A549 (cell line): ENCODE measurements around the gene ITGA7. TPM values are rescaled to one million over a fixed set of nuclear protein-coding genes. Genes with fewer than 3 reads are reported as not detected.

Source experiments
- ATAC-seq, 2 experiments: fragments of 200-7000 bp in 1 of 2; fragments of >200 bp in 1 of 2; cut with Nextera tagmentation in 1 of 2; cut with Tn5 transposase in 1 of 2; 3 replicates each; pipeline versions ENCODE4 v1.8.0 to v1.9.1; 2018 to 2020; ENCODE audit warnings: mild to moderate bottlenecking in 1 of 2, moderate library complexity in 1 of 2
- CTCF ChIA-PET: fragments of 300-600 bp; sonication (Branson Sonifier 250); formaldehyde crosslinking; extraction: SDS; loops from one replicate; lab custom pipeline; 2021; ENCODE audit warnings: antibody characterized with exemption, inconsistent platforms; lab: Yijun Ruan, JAX
- POLR2A ChIA-PET: fragments of 350-600 bp; formaldehyde crosslinking; extraction: SDS; loops from one replicate; lab custom pipeline; 2021; ENCODE audit warnings: antibody characterized with exemption, inconsistent platforms; lab: Yijun Ruan, JAX
- DNase-seq, 2 experiments: peaks; one replicate each; pipeline versions ENCODE4 v3.0.0 to v3.0.0-alpha.2; 2011 to 2016; ENCODE audit warnings: low read depth in 1 of 2, low spot score in 1 of 2
- FAIRE-seq: peaks from 2 replicates; lab custom pipeline; 2011; peaks lifted over from hg19 to GRCh38; lab: Jason Lieb, UNC
- H3K27ac ChIP-seq, 2 experiments: fragments of >200 bp; sonication (Bioruptor Twin); formaldehyde crosslinking; 3 replicates each; pipeline ENCODE4 v1.5.1; 2016 to 2017
- H3K4me1 ChIP-seq: fragments of >200 bp; sonication (Bioruptor Twin); formaldehyde crosslinking; 3 replicates; pipeline ENCODE4 v1.6.1; 2016
- H3K4me2 ChIP-seq: fragments of >200 bp; sonication (Bioruptor Twin); formaldehyde crosslinking; 3 replicates; pipeline ENCODE4 v1.6.1; 2016
- H3K4me3 ChIP-seq: fragments of >200 bp; sonication (Bioruptor Twin); formaldehyde crosslinking; 3 replicates; pipeline ENCODE4 v1.5.1; 2016
- H3K9me3 ChIP-seq: fragments of >200 bp; sonication (Bioruptor Twin); formaldehyde crosslinking; 3 replicates; pipeline ENCODE4 v1.6.1; 2016
- BCL3 ChIP-seq: fragments of >200 bp; sonication (Bioruptor Twin); formaldehyde crosslinking; IDR thresholded peaks from 3 replicates; pipeline ENCODE4 v1.6.1; 2016
- BHLHE40 ChIP-seq: IDR thresholded peaks from 2 replicates; pipeline ENCODE4 v1.6.1; 2012; ENCODE audit warnings: low read depth, low read length, inconsistent platforms
- CBX2 ChIP-seq: fragments of 200-600 bp; sonication (generic); IDR thresholded peaks from 2 replicates; pipeline ENCODE4 v1.6.1; 2016; ENCODE audit warnings: low read depth, mild to moderate bottlenecking, borderline replicate concordance
- CBX8 ChIP-seq: fragments of 200-600 bp; sonication (generic); IDR thresholded peaks from 2 replicates; pipeline ENCODE4 v1.6.1; 2016
- CHD2 ChIP-seq: fragments of 150-350 bp; IDR thresholded peaks from 2 replicates; pipeline ENCODE4 v1.6.1; 2014; ENCODE audit warnings: low read length; ENCODE audit not compliant: partially characterized antibody
- E2F6 ChIP-seq: IDR thresholded peaks from 2 replicates; pipeline ENCODE4 v1.6.1; 2012; ENCODE audit warnings: low read depth, borderline replicate concordance
- EHMT2 ChIP-seq: fragments of 200-600 bp; sonication (generic); IDR thresholded peaks from 2 replicates; pipeline ENCODE4 v1.6.1; 2016; ENCODE audit warnings: antibody characterized with exemption, low read depth, mild to moderate bottlenecking, moderate library complexity
- ELK1 ChIP-seq: fragments of 150-350 bp; IDR thresholded peaks from 2 replicates; pipeline ENCODE4 v1.6.1; 2014; ENCODE audit warnings: low read depth, mild to moderate bottlenecking, low read length
- HDAC2 ChIP-seq: fragments of 200-600 bp; sonication (generic); IDR thresholded peaks from 2 replicates; pipeline ENCODE4 v1.6.1; 2016
- HOXB13 ChIP-seq: fragments of 250-450 bp; sonication (Bioruptor Pico); IDR thresholded peaks from 2 replicates; pipeline ENCODE4 v1.5.0; 2020; ENCODE audit warnings: low read depth, mild to moderate bottlenecking, moderate library complexity
- MAFK ChIP-seq: fragments of 450-650 bp; IDR thresholded peaks from 2 replicates; pipeline ENCODE4 v1.6.1; 2014; ENCODE audit not compliant: partially characterized antibody
- MAZ ChIP-seq: fragments of 150-350 bp; IDR thresholded peaks from 2 replicates; pipeline ENCODE4 v1.6.1; 2014; ENCODE audit warnings: antibody characterized with exemption, low read depth, low read length, borderline replicate concordance
- NPAS2 ChIP-seq: fragments of 250-450 bp; sonication (Bioruptor Pico); IDR thresholded peaks from 2 replicates; pipeline ENCODE4 v1.8.0; 2022; ENCODE audit warnings: mild to moderate bottlenecking, moderate library complexity, borderline replicate concordance
- NR3C1 ChIP-seq: fragments of >200 bp; sonication (Bioruptor Twin); formaldehyde crosslinking; IDR thresholded peaks from 3 replicates; pipeline ENCODE4 v1.6.1; 2017
- PBX3 ChIP-seq: IDR thresholded peaks from 2 replicates; pipeline ENCODE4 v1.6.1; 2012
- PHF8 ChIP-seq: fragments of 200-600 bp; sonication (generic); IDR thresholded peaks from 2 replicates; pipeline ENCODE4 v1.6.1; 2016; ENCODE audit warnings: low read depth, mild to moderate bottlenecking, antibody characterized with exemption, moderate library complexity, borderline replicate concordance
- POLR2A ChIP-seq: IDR thresholded peaks from 2 replicates; pipeline ENCODE4 v1.6.1; 2012; ENCODE audit warnings: mild to moderate bottlenecking, low read length
- POLR2AphosphoS2 ChIP-seq: conservative IDR thresholded peaks from 2 replicates; pipeline ENCODE4 v1.6.1; 2012; ENCODE audit warnings: low read length, improper control_type of control experiment, inconsistent platforms
- RCOR1 ChIP-seq: fragments of 150-350 bp; IDR thresholded peaks from 2 replicates; pipeline ENCODE4 v1.6.1; 2014; ENCODE audit warnings: antibody characterized with exemption, low read length, low read depth
- RNF2 ChIP-seq: fragments of 200-600 bp; sonication (generic); IDR thresholded peaks from 2 replicates; pipeline ENCODE4 v1.6.1; 2016; ENCODE audit warnings: low read depth, mild to moderate bottlenecking, antibody characterized with exemption, moderate library complexity, borderline replicate concordance
- TFCP2L1 ChIP-seq: fragments of 250-450 bp; sonication (Bioruptor Pico); IDR thresholded peaks from 2 replicates; pipeline ENCODE4 v1.5.0; 2021; ENCODE audit warnings: mild to moderate bottlenecking
- ZC3H11A ChIP-seq: fragments of 450-650 bp; IDR thresholded peaks from 2 replicates; pipeline ENCODE4 v1.6.1; 2014; ENCODE audit warnings: antibody characterized with exemption, mild to moderate bottlenecking
- WGBS: methylation state at CpG from one replicate; pipeline ENCODE4 v1.1.6; 2017; ENCODE audit errors: missing lambda C conversion rate; 5-methylcytosine and 5-hydroxymethylcytosine counted together
- polyA plus RNA-seq, 4 experiments: library from polyadenylated mRNA; depleted of rRNA in 3 of 4; stranded (reverse); fragments of >200 nt; fragmentation: RNase III in 1 of 4; extraction: RNeasy Plus Mini Kit Qiagen cat#74134 plus additional on column Dnase treatment in 1 of 4; gene quantifications; 2 replicates in 3 of 4; 3 replicates in 1 of 4; pipeline ENCODE4 v1.2.3, GENCODE V29; 2011 to 2017
- TF ChIP-seq, protein P1 (sequence below): fragments of 250-450 bp; sonication (Bioruptor Pico); IDR thresholded peaks from 2 replicates; pipeline ENCODE4 v1.5.0; 2020; ENCODE audit warnings: low read depth, mild to moderate bottlenecking, moderate library complexity
- TF ChIP-seq, protein P2 (sequence below): fragments of 200-600 bp; sonication (generic); IDR thresholded peaks from 2 replicates; pipeline ENCODE4 v1.6.1; 2016; ENCODE audit warnings: antibody characterized with exemption, mild to moderate bottlenecking, moderate library complexity

ITGA7 gene
- polyA plus RNA-seq, 2 of the 4 experiments (the other 2 are of a cell fraction) = 1.4 to 1.9 TPM

DNA sequence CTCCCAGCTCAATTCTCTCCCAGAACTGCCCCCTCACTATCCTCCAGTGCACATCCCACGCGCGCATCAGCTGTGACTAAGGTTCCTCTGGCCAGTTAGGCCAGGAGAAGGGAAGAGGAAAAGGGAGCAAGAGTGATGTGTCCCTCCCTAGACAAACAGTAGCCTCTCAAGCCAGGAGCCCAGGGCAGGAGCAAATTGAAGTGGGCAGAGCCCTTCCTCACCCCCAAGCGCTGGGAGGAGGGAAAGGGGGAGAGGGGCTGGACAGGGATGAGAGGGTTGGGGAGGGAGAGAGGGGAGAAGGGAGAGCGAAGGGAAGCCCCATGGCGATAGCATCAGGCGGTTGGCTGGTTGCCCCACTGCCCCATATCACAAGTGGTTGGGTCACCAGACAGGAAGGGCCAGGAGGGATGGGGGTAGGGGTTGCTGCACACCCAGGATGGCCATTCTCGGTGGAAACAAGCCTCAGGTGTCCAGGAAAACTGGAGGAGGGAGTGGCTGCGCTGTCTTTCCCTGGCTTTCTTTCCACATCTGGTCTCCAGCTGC, 20.0 kb upstream of the ITGA7 start:
- H3K4me1 ChIP-seq = peaks cover 40% of the 10 kb centered on the region
- no peak for FAIRE-seq
- ChIA-PET CTCF (interaction anchor here (0.6 to 3.9 kb wide), 2 partner anchors 10 to 72 kb away, joined by 3 to 58 read pairs; no protein-coding TSS in a partner anchor), POLR2A (no interaction called here)
- H3K27ac ChIP-seq = peak overlapping the region; percentile 97
- H3K9me3 ChIP-seq = no peaks in the 10 kb centered on the region
- ATAC-seq = peak in 1 of 2 experiments; percentile 5; a peak in 3 of 6 replicates
- H3K4me3 ChIP-seq = peak overlapping the region; percentile 76
- peak overlapping the region; percentile 98 for H3K4me2 ChIP-seq
- 1% methylated on average over 8 of the region's 9 CpGs for WGBS
- DNase-seq = peak; percentile 41 to 46
- TF ChIP-seq POLR2A (peak; percentile 22; the same call in 1 of the 2 replicates), NR3C1 (no peak), POLR2AphosphoS2 (no peak), BCL3 (0 out of 3 replicates have a peak, but pooled peaks have one; percentile 22), NPAS2 (CRISPR knock-in tag) (no peak)
- TF ChIP-seq, protein P1, sequence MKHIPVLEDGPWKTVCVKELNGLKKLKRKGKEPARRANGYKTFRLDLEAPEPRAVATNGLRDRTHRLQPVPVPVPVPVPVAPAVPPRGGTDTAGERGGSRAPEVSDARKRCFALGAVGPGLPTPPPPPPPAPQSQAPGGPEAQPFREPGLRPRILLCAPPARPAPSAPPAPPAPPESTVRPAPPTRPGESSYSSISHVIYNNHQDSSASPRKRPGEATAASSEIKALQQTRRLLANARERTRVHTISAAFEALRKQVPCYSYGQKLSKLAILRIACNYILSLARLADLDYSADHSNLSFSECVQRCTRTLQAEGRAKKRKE (CRISPR knock-in tag) = no peak

DNA sequence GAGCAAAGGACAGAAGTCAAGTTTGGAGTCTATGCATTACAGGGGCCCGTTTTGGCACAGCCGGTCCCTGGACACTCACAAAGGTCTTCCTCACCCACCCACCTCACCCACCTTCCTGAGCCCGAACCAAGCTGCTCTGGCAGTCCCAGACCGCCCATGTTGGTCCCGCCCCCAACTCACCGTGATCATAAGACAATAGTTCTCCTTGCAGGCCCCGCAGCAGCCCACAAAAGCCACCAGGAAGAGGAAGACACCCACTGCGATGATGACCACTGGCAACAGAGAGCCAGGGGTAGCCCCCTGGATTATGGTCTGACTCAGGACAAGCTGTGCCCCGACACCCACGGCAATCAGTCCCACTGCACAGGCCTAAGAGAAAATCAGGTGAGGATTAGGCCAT, 19.3 kb upstream of the ITGA7 start:
- WGBS = 81% methylated on average over 10 of the region's 10 CpGs
- FAIRE-seq = no peak
- ChIA-PET POLR2A (no interaction called here), CTCF (interaction anchor here (0.6 to 3.9 kb wide), 2 partner anchors 11 to 72 kb away, joined by 3 to 58 read pairs; no protein-coding TSS in a partner anchor)
- Histone ChIP-seq H3K4me1 (peaks cover 40% of the 10 kb centered on the region), H3K9me3 (no peaks in the 10 kb centered on the region), H3K4me2 (peak overlapping the region; percentile 98), H3K27ac (peak overlapping the region; percentile 97), H3K4me3 (peak overlapping the region; percentile 76)
- no peak for DNase-seq
- TF ChIP-seq PHF8 (no peak), HDAC2 (no peak), BHLHE40 (no peak), EHMT2 (no peak), ZC3H11A (no peak), CBX2 (no peak), E2F6 (no peak), PBX3 (no peak), HOXB13 (CRISPR knock-in tag) (no peak), CBX8 (no peak), TFCP2L1 (CRISPR knock-in tag) (no peak), CHD2 (no peak), MAFK (no peak), MAZ (no peak), RCOR1 (no peak), ELK1 (no peak), RNF2 (no peak)
- TF ChIP-seq, protein P2, sequence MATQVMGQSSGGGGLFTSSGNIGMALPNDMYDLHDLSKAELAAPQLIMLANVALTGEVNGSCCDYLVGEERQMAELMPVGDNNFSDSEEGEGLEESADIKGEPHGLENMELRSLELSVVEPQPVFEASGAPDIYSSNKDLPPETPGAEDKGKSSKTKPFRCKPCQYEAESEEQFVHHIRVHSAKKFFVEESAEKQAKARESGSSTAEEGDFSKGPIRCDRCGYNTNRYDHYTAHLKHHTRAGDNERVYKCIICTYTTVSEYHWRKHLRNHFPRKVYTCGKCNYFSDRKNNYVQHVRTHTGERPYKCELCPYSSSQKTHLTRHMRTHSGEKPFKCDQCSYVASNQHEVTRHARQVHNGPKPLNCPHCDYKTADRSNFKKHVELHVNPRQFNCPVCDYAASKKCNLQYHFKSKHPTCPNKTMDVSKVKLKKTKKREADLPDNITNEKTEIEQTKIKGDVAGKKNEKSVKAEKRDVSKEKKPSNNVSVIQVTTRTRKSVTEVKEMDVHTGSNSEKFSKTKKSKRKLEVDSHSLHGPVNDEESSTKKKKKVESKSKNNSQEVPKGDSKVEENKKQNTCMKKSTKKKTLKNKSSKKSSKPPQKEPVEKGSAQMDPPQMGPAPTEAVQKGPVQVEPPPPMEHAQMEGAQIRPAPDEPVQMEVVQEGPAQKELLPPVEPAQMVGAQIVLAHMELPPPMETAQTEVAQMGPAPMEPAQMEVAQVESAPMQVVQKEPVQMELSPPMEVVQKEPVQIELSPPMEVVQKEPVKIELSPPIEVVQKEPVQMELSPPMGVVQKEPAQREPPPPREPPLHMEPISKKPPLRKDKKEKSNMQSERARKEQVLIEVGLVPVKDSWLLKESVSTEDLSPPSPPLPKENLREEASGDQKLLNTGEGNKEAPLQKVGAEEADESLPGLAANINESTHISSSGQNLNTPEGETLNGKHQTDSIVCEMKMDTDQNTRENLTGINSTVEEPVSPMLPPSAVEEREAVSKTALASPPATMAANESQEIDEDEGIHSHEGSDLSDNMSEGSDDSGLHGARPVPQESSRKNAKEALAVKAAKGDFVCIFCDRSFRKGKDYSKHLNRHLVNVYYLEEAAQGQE = no peak
- TF ChIP-seq, protein P1 (CRISPR knock-in tag) = no peak
- no peak for ATAC-seq
